Stomach (tissue), 9 donors: ENCODE measurements around the gene CRYAA. TPM values are rescaled to one million over a fixed set of nuclear protein-coding genes. Genes with fewer than 3 reads are reported as not detected.

Experiments used
- DNase-seq, 2 donors: peaks; one replicate each; pipeline versions ENCODE4 v3.0.0 to v3.0.0-alpha.2; 2013 to 2019
- H3K27ac ChIP-seq, 5 donors: fragments of 200-600 bp in 4 of 5; sonication (generic) in 4 of 5; one replicate each; pipeline ENCODE4 v1.5.1; 2013 to 2019; ENCODE audit warnings: mild to moderate bottlenecking in 1 of 5, moderate library complexity in 1 of 5
- H3K27me3 ChIP-seq, 3 donors: fragments of 200-600 bp; sonication (generic); one replicate each; pipeline ENCODE4 v1.5.1; 2017 to 2019; ENCODE audit warnings: mixed run types in 1 of 3
- H3K36me3 ChIP-seq, 4 donors: fragments of 200-600 bp; sonication (generic); 1 replicate in 3 of 4; 2 replicates in 1 of 4; pipeline ENCODE4 v1.5.1; 2016 to 2019
- H3K4me1 ChIP-seq, 4 donors: fragments of 200-600 bp; sonication (generic); one replicate each; pipeline ENCODE4 v1.5.1; 2016 to 2019
- H3K4me3 ChIP-seq, 4 donors: fragments of 200-600 bp; sonication (generic) in 3 of 4; one replicate each; pipeline ENCODE4 v1.5.1; 2016 to 2019; ENCODE audit warnings: mild to moderate bottlenecking in 1 of 4
- H3K9me3 ChIP-seq, 4 donors: fragments of 200-600 bp; sonication (generic); one replicate each; pipeline ENCODE4 v1.5.1; 2016 to 2019
- EP300 ChIP-seq: sonication (generic); formaldehyde crosslinking; IDR thresholded peaks from one replicate; pipeline ENCODE4 v1.6.1; 2017; ENCODE audit warnings: antibody characterized with exemption
- POLR2A ChIP-seq, 4 donors: fragments of 450-650 bp; IDR thresholded peaks; one replicate each; pipeline ENCODE4 v1.6.1; 2016; ENCODE audit warnings: antibody characterized with exemption in 4 of 4, control low read depth in 2 of 4, mild to moderate bottlenecking in 1 of 4, moderate library complexity in 1 of 4
- POLR2AphosphoS5 ChIP-seq, 3 donors: sonication (generic); formaldehyde crosslinking; IDR thresholded peaks; one replicate each; pipeline ENCODE4 v1.6.1; 2016; ENCODE audit warnings: antibody characterized with exemption in 3 of 3
- WGBS, 5 donors: extraction: QIAGEN DNeasy Blood & Tissue Kit in 3 of 5; methylation state at CpG; one replicate each; pipeline versions ENCODE4 v1.1.5 to v1.1.7; 2013 to 2018; 5-methylcytosine and 5-hydroxymethylcytosine counted together
- intact Hi-C: fragments of 100-400 bp; cut with DNase I; formaldehyde crosslinking; loops from one replicate; pipeline ENCODE4 v1.15.1; 2023; ENCODE audit warnings: low total_unique reads
- polyA plus RNA-seq, 3 donors: library from polyadenylated mRNA; stranded (reverse); fragments of 200-250 nt; gene quantifications; one replicate each; pipeline ENCODE4 v1.2.3, GENCODE V29; 2013
- total RNA-seq, 5 donors: library from RNA; depleted of rRNA; stranded (reverse); fragments of >200 nt; gene quantifications; one replicate each; pipeline versions ENCODE4 v1.1.0 to v1.2.3, GENCODE V29; 2014 to 2016
- TF ChIP-seq, protein P1 (sequence below), 7 experiments: fragments of 450-650 bp in 4 of 7; fragments of 200-600 bp in 3 of 7; sonication (generic) in 3 of 7; IDR thresholded peaks; one replicate each; pipeline ENCODE4 v1.5.1; 2016 to 2019; ENCODE audit warnings: antibody characterized with exemption in 7 of 7, control low read depth in 2 of 7, mild to moderate bottlenecking in 1 of 7
- donor health status: healthy with polysubstance abuse.
- donor health status: Bipolar disorder and iron deficiency.
- donor health status: healthy.

The CRYAA gene
- total and polyA plus RNA-seq, 8 donors: not detected

- DNase-seq: peak in 1 of 2 donors; percentile 1
- Histone ChIP-seq H3K4me1 (peaks cover 12 to 24% (median 17%) of the 10 kb centered on the region in 4 donors), H3K4me3 (no peak overlapping the region), H3K27ac (no peak overlapping the region), H3K27me3 (peaks cover 0 to 41% (median 0%) of the 10 kb centered on the region in 3 donors), H3K9me3 (peaks cover 0 to 12% (median 6%) of the 10 kb centered on the region in 4 donors), H3K36me3 (no peaks in the 10 kb centered on the region)
- intact Hi-C loops: no loop called here
- TF ChIP-seq POLR2AphosphoS5 (IDR thresholded peaks at IDR 0.05) (no peak), POLR2A (IDR thresholded peaks at IDR 0.05) (no peak), EP300 (no peak)
- TF ChIP-seq, protein P1, sequence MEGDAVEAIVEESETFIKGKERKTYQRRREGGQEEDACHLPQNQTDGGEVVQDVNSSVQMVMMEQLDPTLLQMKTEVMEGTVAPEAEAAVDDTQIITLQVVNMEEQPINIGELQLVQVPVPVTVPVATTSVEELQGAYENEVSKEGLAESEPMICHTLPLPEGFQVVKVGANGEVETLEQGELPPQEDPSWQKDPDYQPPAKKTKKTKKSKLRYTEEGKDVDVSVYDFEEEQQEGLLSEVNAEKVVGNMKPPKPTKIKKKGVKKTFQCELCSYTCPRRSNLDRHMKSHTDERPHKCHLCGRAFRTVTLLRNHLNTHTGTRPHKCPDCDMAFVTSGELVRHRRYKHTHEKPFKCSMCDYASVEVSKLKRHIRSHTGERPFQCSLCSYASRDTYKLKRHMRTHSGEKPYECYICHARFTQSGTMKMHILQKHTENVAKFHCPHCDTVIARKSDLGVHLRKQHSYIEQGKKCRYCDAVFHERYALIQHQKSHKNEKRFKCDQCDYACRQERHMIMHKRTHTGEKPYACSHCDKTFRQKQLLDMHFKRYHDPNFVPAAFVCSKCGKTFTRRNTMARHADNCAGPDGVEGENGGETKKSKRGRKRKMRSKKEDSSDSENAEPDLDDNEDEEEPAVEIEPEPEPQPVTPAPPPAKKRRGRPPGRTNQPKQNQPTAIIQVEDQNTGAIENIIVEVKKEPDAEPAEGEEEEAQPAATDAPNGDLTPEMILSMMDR (IDR thresholded peaks at IDR 0.05): no peak
- WGBS, 5 donors: 88 to 94% (median 90%) methylated on average over 6 of the region's 6 CpGs
Observed at GRCh38 chr21:43207043-43207315, 38.2 kb downstream of the CRYAA start.

DNA sequence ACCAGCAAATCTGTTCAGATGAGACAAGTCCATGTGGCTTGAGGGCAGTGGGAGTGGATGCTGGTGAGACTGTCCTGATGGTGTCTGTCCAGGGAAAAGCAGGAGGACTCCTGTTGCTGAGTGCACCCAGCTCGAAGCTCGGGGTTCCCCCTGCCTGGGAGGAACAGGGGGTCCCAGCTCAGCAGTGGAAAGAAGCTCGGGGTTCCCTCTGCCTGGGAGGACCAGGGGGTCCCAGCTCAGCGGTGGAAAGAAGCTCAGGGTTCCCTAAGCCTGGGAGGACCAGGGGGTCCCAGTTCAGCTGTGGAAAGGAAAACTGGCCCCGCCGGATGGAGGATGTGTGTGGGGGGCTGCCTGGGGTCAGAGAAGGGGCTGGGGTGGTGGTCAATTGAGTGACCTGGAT lies 39.1 kb downstream of the CRYAA start:
- no peaks in the 10 kb centered on the region for H3K36me3 ChIP-seq
- no peak overlapping the region for H3K4me3 ChIP-seq
- H3K4me1 ChIP-seq: peaks cover 12 to 25% (median 17%) of the 10 kb centered on the region in 4 donors
- 88 to 95% (median 90%) methylated on average over 6 of the region's 6 CpGs for WGBS, 5 donors
- H3K27me3 ChIP-seq: peaks cover 0 to 41% (median 0%) of the 10 kb centered on the region in 3 donors
- H3K27ac ChIP-seq: no peak overlapping the region
- peaks cover 0 to 3% (median 0%) of the 10 kb centered on the region in 4 donors for H3K9me3 ChIP-seq
- TF ChIP-seq POLR2AphosphoS5 (IDR thresholded peaks at IDR 0.05) (no peak), EP300 (no peak), POLR2A (IDR thresholded peaks at IDR 0.05) (no peak)
- TF ChIP-seq, protein P1 (IDR thresholded peaks at IDR 0.05): no peak
- intact Hi-C loops: no loop called here
- DNase-seq: peak in 1 of 2 donors; percentile 1

DNA sequence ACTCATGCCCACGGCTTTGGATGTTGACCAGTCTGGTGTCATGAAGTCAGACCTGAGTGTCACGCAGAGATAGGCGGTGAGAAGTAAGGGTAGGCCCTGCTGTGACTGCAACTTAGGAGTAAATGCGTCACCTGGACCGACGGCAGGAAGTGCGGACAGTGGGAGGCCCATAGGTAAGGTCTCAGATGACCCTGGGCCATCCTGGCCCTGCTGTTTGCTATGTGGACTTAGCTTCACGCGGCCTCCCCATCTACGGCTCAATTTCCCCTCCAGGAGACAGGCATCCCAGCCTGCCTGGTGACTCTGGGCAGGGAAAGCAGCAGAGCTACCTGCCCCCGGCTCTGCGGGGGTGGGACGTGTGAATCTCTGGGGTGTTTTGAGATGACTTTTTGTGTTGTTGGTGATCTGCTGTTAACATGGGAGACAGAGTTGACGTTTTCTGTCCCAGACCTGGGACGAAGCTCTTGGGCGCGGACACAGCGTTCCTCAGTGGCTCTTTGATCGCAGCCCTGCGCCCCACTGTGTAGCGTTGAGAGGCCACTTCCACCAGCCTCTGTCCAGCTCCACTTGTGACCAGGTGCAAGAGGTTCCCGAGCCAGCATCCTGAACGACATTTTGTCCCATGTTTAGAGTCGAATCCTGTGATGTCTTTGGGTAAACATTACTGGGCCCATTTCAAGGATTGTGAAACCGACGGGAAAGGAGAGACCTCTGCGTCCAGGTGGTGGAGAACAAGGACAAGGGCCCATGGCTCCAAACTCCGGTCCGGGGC lies 39.9 kb downstream of the CRYAA start:
- intact Hi-C loops: no loop called here
- Histone ChIP-seq H3K9me3 (no peaks in the 10 kb centered on the region), H3K36me3 (no peaks in the 10 kb centered on the region), H3K4me1 (peaks cover 12 to 25% (median 17%) of the 10 kb centered on the region in 4 donors), H3K4me3 (no peak overlapping the region), H3K27ac (no peak overlapping the region), H3K27me3 (peaks cover 0 to 41% (median 0%) of the 10 kb centered on the region in 3 donors)
- DNase-seq: peak in 1 of 2 donors; percentile 1
- TF ChIP-seq POLR2AphosphoS5 (IDR thresholded peaks at IDR 0.05): no peak
- no peak for TF ChIP-seq EP300
- no peak for TF ChIP-seq POLR2A (IDR thresholded peaks at IDR 0.05)
- TF ChIP-seq, protein P1 (IDR thresholded peaks at IDR 0.05): no peak
- WGBS, 5 donors: 91 to 93% (median 92%) methylated on average over 26 to 29 of the region's 29 CpGs

- TF ChIP-seq POLR2AphosphoS5 (IDR thresholded peaks at IDR 0.05) (no peak), EP300 (no peak), POLR2A (IDR thresholded peaks at IDR 0.05) (no peak)
- TF ChIP-seq, protein P1 (IDR thresholded peaks at IDR 0.05): no peak
- no peak overlapping the region for H3K4me3 ChIP-seq
- intact Hi-C loops: no loop called here
- H3K4me1 ChIP-seq: peaks cover 12 to 25% (median 17%) of the 10 kb centered on the region in 4 donors
- DNase-seq: peak in 1 of 2 donors; percentile 6
- H3K36me3 ChIP-seq: no peaks in the 10 kb centered on the region
- H3K27me3 ChIP-seq: peaks cover 0 to 41% (median 0%) of the 10 kb centered on the region in 3 donors
- H3K27ac ChIP-seq: peak overlapping the region in 2 of 5 donors; percentile 71 to 72
- WGBS, 5 donors: 86 to 90% (median 89%) methylated on average over 29 to 36 of the region's 36 CpGs
- H3K9me3 ChIP-seq: no peaks in the 10 kb centered on the region
Observed at GRCh38 chr21:43209575-43210453, 41.0 kb downstream of the CRYAA start.
